ENCODE results near the gene CYP46A1.
A peak's percentile ranks its signal among the peaks of the same experiment; 100 is the strongest.

Gene CYP46A1

DNA sequence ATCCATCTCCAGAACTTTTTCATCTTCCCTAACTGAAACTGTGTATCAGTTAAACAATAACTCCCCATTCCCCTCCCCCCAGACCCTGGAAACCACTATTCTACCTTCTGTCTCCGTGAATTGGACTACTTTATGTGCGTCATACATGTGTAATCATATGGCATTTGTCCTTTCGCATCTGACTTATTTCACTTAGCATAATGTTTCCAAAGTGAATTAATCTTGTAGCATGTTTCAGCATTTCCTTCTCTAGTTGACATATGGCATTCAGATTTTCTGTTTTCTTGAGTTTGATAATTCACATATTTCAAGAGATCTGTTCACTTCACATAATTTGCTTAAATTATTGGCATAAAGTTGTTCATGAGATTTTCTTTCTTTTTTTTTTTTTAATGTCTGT lies 9.8 kb downstream of the CYP46A1 start (continued):
- TF ChIP-seq REST (tag by site-specific recombination; IDR thresholded peaks at IDR 0.05) (no peak), ZNF391 (tag by site-specific recombination; IDR thresholded peaks at IDR 0.05; ENCODE audit: borderline replicate concordance, low read depth) (no peak), ZNF239 (tag by site-specific recombination; IDR thresholded peaks at IDR 0.05) (no peak), ZSCAN16 (tag by site-specific recombination; IDR thresholded peaks at IDR 0.05) (no peak), ZNF626 (tag by site-specific recombination; IDR thresholded peaks at IDR 0.05) (no peak), ZNF202 (tag by site-specific recombination; IDR thresholded peaks at IDR 0.05; ENCODE audit: borderline replicate concordance) (no peak), ZNF311 (tag by site-specific recombination; IDR thresholded peaks at IDR 0.05; ENCODE audit: borderline replicate concordance) (no peak)

DNA sequence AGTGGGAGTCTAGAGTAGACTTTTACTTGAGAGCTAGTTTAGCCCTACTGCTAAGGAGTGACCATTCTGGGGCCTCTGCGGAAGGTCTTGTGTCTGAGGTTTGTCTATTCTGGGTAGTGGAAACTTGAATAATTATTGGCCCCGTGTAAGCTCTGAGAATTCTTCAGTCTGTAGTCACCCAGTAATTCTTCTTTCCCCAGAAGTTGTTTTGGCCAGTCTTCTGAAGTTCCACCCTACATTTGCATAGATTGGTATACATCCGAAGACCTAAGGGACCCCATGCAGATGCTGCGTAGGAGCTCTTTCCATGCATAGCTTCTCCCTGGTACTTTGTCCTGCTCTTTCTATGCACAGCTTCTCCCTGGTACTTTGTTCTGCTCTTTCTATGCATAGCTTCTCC lies 12.8 kb downstream of the CYP46A1 start:
- Histone ChIP-seq H3K4me1 (ENCODE audit: control insufficient read depth, insufficient read depth, low read length) (no peaks in the 10 kb centered on the region), H3K9me3 (ENCODE audit: control insufficient read depth, insufficient read depth, low read depth, low read length) (no peaks in the 10 kb centered on the region; the same call in 1 of the 2 replicates), H3K4me3 (ENCODE audit: low read depth, low read length) (no peak overlapping the region), H3K36me3 (ENCODE audit: control insufficient read depth in 2 of 2, insufficient read depth in 1 of 2, low read length in 2 of 2) (no peaks in the 10 kb centered on the region), H3K27ac (ENCODE audit: extremely low read depth, low read depth, low read length) (no peak overlapping the region)
- TF ChIP-seq ZNF404 (tag by site-specific recombination; IDR thresholded peaks at IDR 0.05) (no peak), ZNF26 (tag by site-specific recombination; IDR thresholded peaks at IDR 0.05) (0 out of 2 replicates have a peak, but pooled peaks have one; percentile 1)
- POLR2A ChIA-PET, result no interaction called here
- CTCF ChIA-PET, result interaction anchor here (1.5 kb wide), 1 partner anchor 12 kb away, joined by 8 read pairs; no protein-coding TSS in a partner anchor

- no peaks in the 10 kb centered on the region; the same call in 1 of the 2 replicates for H3K9me3 ChIP-seq (ENCODE audit: control insufficient read depth, insufficient read depth, low read depth, low read length)
- no peaks in the 10 kb centered on the region for H3K36me3 ChIP-seq (ENCODE audit: control insufficient read depth in 2 of 2, insufficient read depth in 1 of 2, low read length in 2 of 2)
- TF ChIP-seq ZNF791 (tag by site-specific recombination; IDR thresholded peaks at IDR 0.05), result no peak
- no peak for TF ChIP-seq HOXA7 (CRISPR knock-in tag; IDR thresholded peaks at IDR 0.05; ENCODE audit: borderline replicate concordance)
- no peak for TF ChIP-seq ZNF621 (tag by site-specific recombination; IDR thresholded peaks at IDR 0.05)
- TF ChIP-seq ZNF529 (tag by site-specific recombination; IDR thresholded peaks at IDR 0.05; ENCODE audit: insufficient replicate concordance), result no peak
- no peak for TF ChIP-seq ZFP69B (tag by site-specific recombination; IDR thresholded peaks at IDR 0.05)
- TF ChIP-seq PBX3 (CRISPR knock-in tag; IDR thresholded peaks at IDR 0.05), result no peak
- no peak for TF ChIP-seq ZNF138 (tag by site-specific recombination; IDR thresholded peaks at IDR 0.05; ENCODE audit: borderline replicate concordance)
- H3K4me3 ChIP-seq (ENCODE audit: low read depth, low read length), result no peak overlapping the region
- no peaks in the 10 kb centered on the region for H3K4me1 ChIP-seq (ENCODE audit: control insufficient read depth, insufficient read depth, low read length)
- CTCF ChIA-PET, result interaction anchor here (0.6 to 1.3 kb wide), 5 partner anchors 10 to 495 kb away, joined by 3 to 5 read pairs (median 4); no protein-coding TSS in a partner anchor
- no peak overlapping the region for H3K27ac ChIP-seq (ENCODE audit: extremely low read depth, low read depth, low read length)
- POLR2A ChIA-PET, result no interaction called here
These were observed 14.1 kb downstream of the CYP46A1 start for GRCh38 chr14:99698236-99698635.
